OCI-LY7 (cell line): Measurements from ENCODE around the gene PCDHGB6. TPM values are rescaled to one million over a fixed set of nuclear protein-coding genes. Genes with fewer than 3 reads are reported as not detected.

Experiments
- BruUV-seq: library from RNA; stranded (reverse); fragments of 400-500 nt; replicated peaks from 2 replicates; lab custom pipeline; 2021; lab: Mats Ljungman, UMichigan
- CTCF ChIA-PET: fragments of 300-600 bp; sonication (Branson Sonifier 250); formaldehyde crosslinking; loops from one replicate; lab custom pipeline; 2022; ENCODE audit warnings: antibody characterized with exemption; ENCODE audit not compliant: unreplicated experiment; lab: Charles Lee
- POLR2A ChIA-PET: fragments of 300-600 bp; sonication (Branson Sonifier 250); formaldehyde crosslinking; loops from one replicate; lab custom pipeline; 2022; ENCODE audit warnings: antibody characterized with exemption; lab: Charles Lee
- DNase-seq: peaks from one replicate; pipeline ENCODE4 v3.0.0-alpha.2; 2015; ENCODE audit warnings: low spot score
- H2AFZ ChIP-seq: fragments of 200-600 bp; sonication (generic), shearing (Covaris generic); 2 replicates; pipeline ENCODE4 v1.6.1; 2014; ENCODE audit warnings: mild to moderate bottlenecking, antibody characterized with exemption, low read length, moderate library complexity
- H3K27ac ChIP-seq: fragments of 200-600 bp; sonication (generic); 2 replicates; pipeline ENCODE4 v1.5.1; 2014; ENCODE audit warnings: mixed run types, low read depth, mild to moderate bottlenecking, moderate library complexity, low read length, inconsistent platforms; ENCODE audit not compliant: poor library complexity, severe bottlenecking
- H3K36me3 ChIP-seq: fragments of 200-600 bp; sonication (generic); 2 replicates; pipeline ENCODE4 v1.6.1; 2014; ENCODE audit warnings: mild to moderate bottlenecking, antibody characterized with exemption, low read length, moderate library complexity, mixed read lengths; ENCODE audit not compliant: insufficient read depth
- H3K4me1 ChIP-seq: fragments of 200-600 bp; sonication (generic); 2 replicates; pipeline ENCODE4 v1.5.1; 2014; ENCODE audit warnings: mild to moderate bottlenecking, low read length; ENCODE audit not compliant: insufficient read depth, poor library complexity, severe bottlenecking
- H3K4me2 ChIP-seq: fragments of 200-600 bp; sonication (generic); 2 replicates; pipeline ENCODE4 v1.6.1; 2014; ENCODE audit warnings: mild to moderate bottlenecking, low read length
- H3K4me3 ChIP-seq: fragments of 200-600 bp; sonication (generic); 2 replicates; pipeline ENCODE4 v1.5.1; 2014; ENCODE audit warnings: mild to moderate bottlenecking, low read depth, low read length; ENCODE audit not compliant: poor library complexity, severe bottlenecking
- H3K79me2 ChIP-seq: fragments of 200-600 bp; sonication (generic); 2 replicates; pipeline ENCODE4 v1.6.1; 2016; ENCODE audit warnings: low read depth, mild to moderate bottlenecking, low read length, moderate library complexity, mixed read lengths; ENCODE audit not compliant: insufficient read depth
- H3K9me2 ChIP-seq: fragments of 200-600 bp; sonication (generic); 2 replicates; pipeline ENCODE4 v1.6.1; 2016; ENCODE audit warnings: mild to moderate bottlenecking, low read length, mixed read lengths; ENCODE audit not compliant: insufficient read depth
- H3K9me3 ChIP-seq: fragments of 200-600 bp; sonication (generic); 2 replicates; pipeline ENCODE4 v1.6.1; 2014; ENCODE audit warnings: mild to moderate bottlenecking, mixed run types, low read length, mixed read lengths
- H4K20me1 ChIP-seq: fragments of 200-600 bp; sonication (generic); 2 replicates; pipeline ENCODE4 v1.6.1; 2014; ENCODE audit warnings: mild to moderate bottlenecking, antibody characterized with exemption, low read length, moderate library complexity, mixed read lengths; ENCODE audit not compliant: insufficient read depth
- CTCF ChIP-seq: fragments of 200-600 bp; sonication (generic); conservative IDR thresholded peaks from 2 replicates; pipeline ENCODE4 v1.5.1; 2014; ENCODE audit warnings: mild to moderate bottlenecking, antibody characterized with exemption, low read length, moderate library complexity, mixed read lengths
- EZH2phosphoT487 ChIP-seq: fragments of 200-600 bp; sonication (generic); IDR thresholded peaks from 2 replicates; pipeline ENCODE4 v1.6.1; 2018; ENCODE audit warnings: low read depth, borderline replicate concordance, mild to moderate bottlenecking, mixed run types, antibody characterized with exemption, low read length, moderate library complexity, mixed read lengths
- intact Hi-C: fragments of 100-400 bp; cut with micrococcal nuclease; formaldehyde crosslinking; loops from one replicate; pipeline ENCODE4 v1.10.0; 2022; ENCODE audit not compliant: unreplicated experiment
- total RNA-seq, 2 experiments: library from RNA; depleted of rRNA in 1 of 2; stranded (reverse); fragments of >200 nt in 1 of 2; shearing (Covaris generic) in 1 of 2; gene quantifications; 2 replicates each; pipeline ENCODE4 v1.2.3, GENCODE V29; 2014 to 2022

Gene PCDHGB6
- total RNA-seq, 2 experiments from 2014 or later = 4.5 to 4.7 TPM

GRCh38 chr5:141371572-141372475 is 36.0 kb upstream of the PCDHGB6 start:
- H3K9me3 ChIP-seq = no peaks in the 10 kb centered on the region
- no peak overlapping the region for H3K27ac ChIP-seq
- intact Hi-C loops = loop anchor here (5.0 kb wide), 1 partner anchor 185 kb away; no protein-coding TSS in a partner anchor
- H3K9me2 ChIP-seq = no peaks in the 10 kb centered on the region
- no peaks in the 10 kb centered on the region for H4K20me1 ChIP-seq
- H3K4me1 ChIP-seq = peaks cover 12% of the 10 kb centered on the region
- TF ChIP-seq CTCF (no peak), EZH2phosphoT487 (no peak)
- H3K4me2 ChIP-seq = no peak overlapping the region
- H3K4me3 ChIP-seq = no peak overlapping the region
- ChIA-PET CTCF (interaction anchor here (0.9 kb wide), 1 partner anchor 12 kb away, joined by 3 read pairs; no protein-coding TSS in a partner anchor), POLR2A (no interaction called here)
- peaks cover 11% of the 10 kb centered on the region; the same call in 1 of the 2 replicates for H3K36me3 ChIP-seq
- H2AFZ ChIP-seq = no peak overlapping the region
- H3K79me2 ChIP-seq = no peaks in the 10 kb centered on the region
- no TSS peak for BruUV-seq
- DNase-seq = no peak

- peaks cover 12% of the 10 kb centered on the region for H3K4me1 ChIP-seq
- H2AFZ ChIP-seq = no peak within 1 kb of the TSS
- no peaks in the 10 kb centered on the region for H3K79me2 ChIP-seq
- POLR2A ChIA-PET = interaction anchor here (1.1 kb wide), 1 partner anchor 32 kb away, joined by 3 read pairs; no protein-coding TSS in a partner anchor
- peak; percentile 37 for DNase-seq
- H3K9me2 ChIP-seq = no peaks in the 10 kb centered on the region
- no peaks in the 10 kb centered on the region for H3K9me3 ChIP-seq
- H3K27ac ChIP-seq = no peak within 1 kb of the TSS
- peaks cover 11% of the 10 kb centered on the region; the same call in 1 of the 2 replicates for H3K36me3 ChIP-seq
- CTCF ChIA-PET = no interaction called here
- TF ChIP-seq EZH2phosphoT487 = no peak
- peak; percentile 82 for TF ChIP-seq CTCF
- intact Hi-C loops = loop anchor here (5.0 kb wide), 1 partner anchor 184 kb away; no protein-coding TSS in a partner anchor
- H3K4me2 ChIP-seq = peak within 1 kb of the TSS; percentile 14; the same call in 1 of the 2 replicates
- BruUV-seq = no TSS peak
- no peak within 1 kb of the TSS for H3K4me3 ChIP-seq
- H4K20me1 ChIP-seq = no peaks in the 10 kb centered on the region
Measured at GRCh38 chr5:141373673-141374317, 34.0 kb upstream of the PCDHGB6 start, which contains the start of gene PCDHGA6. TSS of gene PCDHGA6 (plus strand) at chr5:141373891. CDS start at chr5:141374084, 193 bp downstream.
